Astrocyte (in vitro differentiated cells and primary cell): ENCODE results near the gene ARHGAP24.

ENCODE experiments used
- EZH2 ChIP-seq: IDR thresholded peaks from 2 replicates; pipeline ENCODE4 v1.6.1; 2012; ENCODE audit warnings: mild to moderate bottlenecking, low read length, inconsistent platforms; ENCODE audit not compliant: insufficient read depth
- TF ChIP-seq, protein P1 (sequence below): IDR thresholded peaks from 2 replicates; pipeline ENCODE4 v1.5.1; 2011; ENCODE audit warnings: low read depth, mild to moderate bottlenecking, inconsistent platforms, low read length, moderate library complexity; ENCODE audit not compliant: insufficient read depth

DNA sequence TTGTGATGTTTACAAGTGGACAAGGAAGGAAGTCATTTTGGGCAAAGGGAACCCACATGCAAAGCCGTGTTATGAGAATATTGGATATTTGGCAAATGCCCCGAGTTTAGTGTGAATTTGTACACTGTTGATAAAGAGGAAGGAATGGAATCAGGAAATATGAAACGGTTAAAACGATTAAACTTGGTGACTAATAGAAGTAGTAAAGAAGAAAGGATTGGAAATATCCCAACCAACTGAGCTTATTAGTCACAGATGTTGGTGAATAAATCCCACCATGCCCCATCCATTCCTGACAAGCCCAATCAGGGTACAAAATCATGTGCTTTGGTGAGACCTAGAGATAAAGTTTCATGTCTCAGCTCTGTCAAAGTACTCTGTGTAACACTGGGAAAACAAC is 22.0 kb downstream of the ARHGAP24 start:
- TF ChIP-seq, protein P1, sequence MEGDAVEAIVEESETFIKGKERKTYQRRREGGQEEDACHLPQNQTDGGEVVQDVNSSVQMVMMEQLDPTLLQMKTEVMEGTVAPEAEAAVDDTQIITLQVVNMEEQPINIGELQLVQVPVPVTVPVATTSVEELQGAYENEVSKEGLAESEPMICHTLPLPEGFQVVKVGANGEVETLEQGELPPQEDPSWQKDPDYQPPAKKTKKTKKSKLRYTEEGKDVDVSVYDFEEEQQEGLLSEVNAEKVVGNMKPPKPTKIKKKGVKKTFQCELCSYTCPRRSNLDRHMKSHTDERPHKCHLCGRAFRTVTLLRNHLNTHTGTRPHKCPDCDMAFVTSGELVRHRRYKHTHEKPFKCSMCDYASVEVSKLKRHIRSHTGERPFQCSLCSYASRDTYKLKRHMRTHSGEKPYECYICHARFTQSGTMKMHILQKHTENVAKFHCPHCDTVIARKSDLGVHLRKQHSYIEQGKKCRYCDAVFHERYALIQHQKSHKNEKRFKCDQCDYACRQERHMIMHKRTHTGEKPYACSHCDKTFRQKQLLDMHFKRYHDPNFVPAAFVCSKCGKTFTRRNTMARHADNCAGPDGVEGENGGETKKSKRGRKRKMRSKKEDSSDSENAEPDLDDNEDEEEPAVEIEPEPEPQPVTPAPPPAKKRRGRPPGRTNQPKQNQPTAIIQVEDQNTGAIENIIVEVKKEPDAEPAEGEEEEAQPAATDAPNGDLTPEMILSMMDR, result no peak
- TF ChIP-seq EZH2, result no peak
